GM19239 (cell line): Measurements from ENCODE around the gene ASNS.
"Not testable (repeated sequence)": the region's sequence is repeated elsewhere in the genome, so short reads cannot be mapped to it uniquely, and the experiment has no call there.

Experiments used
- DNase-seq: peaks from one replicate; pipeline ENCODE4 v3.0.0; 2011; ENCODE audit warnings: low spot score; ENCODE audit not compliant: insufficient read length
- FAIRE-seq: peaks from 2 replicates; lab custom pipeline; 2011; peaks lifted over from hg19 to GRCh38; lab: Jason Lieb, UNC

The ASNS gene, protein sequence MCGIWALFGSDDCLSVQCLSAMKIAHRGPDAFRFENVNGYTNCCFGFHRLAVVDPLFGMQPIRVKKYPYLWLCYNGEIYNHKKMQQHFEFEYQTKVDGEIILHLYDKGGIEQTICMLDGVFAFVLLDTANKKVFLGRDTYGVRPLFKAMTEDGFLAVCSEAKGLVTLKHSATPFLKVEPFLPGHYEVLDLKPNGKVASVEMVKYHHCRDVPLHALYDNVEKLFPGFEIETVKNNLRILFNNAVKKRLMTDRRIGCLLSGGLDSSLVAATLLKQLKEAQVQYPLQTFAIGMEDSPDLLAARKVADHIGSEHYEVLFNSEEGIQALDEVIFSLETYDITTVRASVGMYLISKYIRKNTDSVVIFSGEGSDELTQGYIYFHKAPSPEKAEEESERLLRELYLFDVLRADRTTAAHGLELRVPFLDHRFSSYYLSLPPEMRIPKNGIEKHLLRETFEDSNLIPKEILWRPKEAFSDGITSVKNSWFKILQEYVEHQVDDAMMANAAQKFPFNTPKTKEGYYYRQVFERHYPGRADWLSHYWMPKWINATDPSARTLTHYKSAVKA

GRCh38 chr7:97872025-97872669 lies at the start of gene ASNS:
Gene ASNS, minus strand, starts transcription at chr7:97872408. Its CDS starts 3,252 bp downstream, at chr7:97869156.
- peak; percentile 71 for DNase-seq
- peak; percentile 58 for FAIRE-seq

DNA sequence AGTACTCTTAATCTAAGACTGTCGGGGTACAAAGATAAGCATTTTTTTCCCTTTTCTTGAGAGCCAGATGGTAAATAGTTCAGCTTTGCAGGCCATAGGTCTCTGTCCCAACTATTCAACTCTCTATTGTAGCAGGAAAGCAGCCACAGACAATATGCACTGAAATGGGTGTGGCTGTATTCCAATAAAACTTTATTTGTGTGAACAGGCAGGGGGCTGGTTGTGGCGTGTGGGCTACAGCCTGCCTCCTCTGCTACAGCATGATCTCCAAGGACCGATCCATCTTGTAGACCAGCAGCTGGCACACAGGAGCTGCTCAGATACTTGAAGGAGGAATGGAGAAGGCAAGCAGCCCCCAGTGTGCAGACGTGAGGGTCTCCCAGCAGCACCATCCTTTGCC lies 49.0 kb upstream of the ASNS start:
- DNase-seq, FAIRE-seq: not testable (repeated sequence)

DNA sequence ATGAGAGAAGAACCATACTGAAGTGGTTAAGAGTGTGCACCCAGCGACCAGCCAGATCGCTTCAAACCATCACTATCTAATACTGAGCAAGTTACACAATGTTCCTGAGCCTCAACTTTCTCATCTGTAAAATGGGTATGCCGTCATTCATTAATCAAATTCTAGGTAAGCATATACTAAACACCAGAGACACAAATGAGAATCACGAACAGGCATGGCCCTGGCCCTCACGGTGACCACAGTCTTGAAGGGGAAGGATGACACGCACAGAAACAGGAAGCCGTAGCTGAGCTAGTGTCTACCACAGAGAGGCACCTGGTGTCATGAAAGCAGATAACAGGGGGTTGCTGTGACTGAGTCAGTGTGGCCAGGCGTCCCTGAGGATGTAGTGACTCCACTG lies 43.1 kb upstream of the ASNS start:
- not testable (repeated sequence) for FAIRE-seq, DNase-seq

- not testable (repeated sequence) for DNase-seq, FAIRE-seq
Measured at GRCh38 chr7:97912294-97912693, 40.1 kb upstream of the ASNS start.

DNA sequence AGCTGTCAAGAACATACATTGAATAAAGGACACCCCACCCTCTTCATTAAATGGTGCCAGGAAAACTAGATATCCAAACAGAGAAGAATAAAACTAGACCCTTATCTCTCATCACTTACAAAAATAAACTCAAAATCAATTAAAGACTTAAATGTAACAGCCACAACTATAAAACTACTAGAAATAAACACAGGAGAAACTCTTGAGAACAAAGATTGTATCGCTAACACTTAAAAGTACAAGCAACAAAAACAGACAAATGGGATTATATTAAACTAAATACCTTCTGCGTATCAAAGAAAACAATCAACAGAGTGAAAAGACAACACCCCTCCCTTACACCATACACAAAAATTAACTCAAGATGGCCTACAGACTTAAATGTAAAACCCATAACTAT lies 24.7 kb upstream of the ASNS start:
- FAIRE-seq, DNase-seq: not testable (repeated sequence)

GRCh38 chr7:97891721-97892120 lies 19.5 kb upstream of the ASNS start:
- DNase-seq, FAIRE-seq: not testable (repeated sequence)

- not testable (repeated sequence) for FAIRE-seq, DNase-seq
Measured at GRCh38 chr7:97879527-97879926, 7.3 kb upstream of the ASNS start.

GRCh38 chr7:97874894-97875293 lies 2.7 kb upstream of the ASNS start:
- DNase-seq, FAIRE-seq: not testable (repeated sequence)

- no peak for DNase-seq
- FAIRE-seq, result no peak
Measured at GRCh38 chr7:97873606-97874005, 1.4 kb upstream of the ASNS start.

- FAIRE-seq (no peak), DNase-seq (peak; percentile 6)
Measured at GRCh38 chr7:97871659-97872024, 566 bp downstream of the ASNS start.

- FAIRE-seq (no peak), DNase-seq (no peak)
Measured at GRCh38 chr7:97868788-97869187, 3.4 kb downstream of the ASNS start.

GRCh38 chr7:97868314-97868713 lies 3.9 kb downstream of the ASNS start:
- DNase-seq (no peak), FAIRE-seq (no peak)

GRCh38 chr7:97865104-97865503 lies 7.1 kb downstream of the ASNS start:
- no peak for FAIRE-seq
- no peak for DNase-seq

GRCh38 chr7:97859606-97860204 lies 12.5 kb downstream of the ASNS start:
- FAIRE-seq, result no peak

DNA sequence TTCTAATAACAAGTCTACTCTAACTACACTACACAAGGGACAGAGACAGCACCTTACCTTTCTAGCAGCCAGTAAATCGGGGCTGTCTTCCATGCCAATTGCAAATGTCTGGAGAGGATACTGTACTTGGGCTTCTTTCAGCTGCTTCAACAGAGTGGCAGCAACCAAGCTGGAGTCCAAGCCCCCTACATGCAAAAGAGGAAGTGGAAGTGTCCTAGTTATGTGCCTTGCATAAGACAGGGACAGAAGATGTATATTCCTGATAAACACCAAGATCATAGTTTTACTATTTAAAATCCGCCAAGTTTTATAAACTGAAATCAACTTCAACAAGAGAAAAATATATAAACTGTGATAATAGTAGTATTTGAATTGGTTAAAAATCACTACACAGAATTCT lies 14.0 kb downstream of the ASNS start:
- DNase-seq, result no peak

More at GRCh38 chr7:97859606-97860204, 12.5 kb downstream of the ASNS start:
- DNase-seq, result no peak

DNA sequence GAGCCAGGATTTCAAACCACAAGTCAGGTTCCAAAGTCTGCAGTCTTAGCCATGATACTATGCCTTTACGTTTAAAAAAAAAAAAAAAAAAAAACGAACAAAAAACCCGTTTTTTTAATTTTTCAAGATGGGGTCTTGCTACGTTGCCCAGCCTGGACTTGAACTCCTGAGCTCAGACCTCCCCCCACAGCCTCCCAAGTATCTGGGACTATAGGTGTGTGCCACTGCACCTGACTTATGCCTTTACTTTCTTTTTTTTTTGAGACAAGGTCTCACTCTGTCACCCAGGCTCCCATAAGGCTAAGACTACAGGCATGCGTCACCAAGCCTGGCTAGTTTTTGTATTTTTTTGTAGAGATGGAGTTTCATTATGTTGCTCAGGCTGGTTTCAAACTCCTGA lies 14.7 kb downstream of the ASNS start:
- no peak for FAIRE-seq

More for the DNA sequence above, 14.0 kb downstream of the ASNS start:
- FAIRE-seq, result no peak

DNA sequence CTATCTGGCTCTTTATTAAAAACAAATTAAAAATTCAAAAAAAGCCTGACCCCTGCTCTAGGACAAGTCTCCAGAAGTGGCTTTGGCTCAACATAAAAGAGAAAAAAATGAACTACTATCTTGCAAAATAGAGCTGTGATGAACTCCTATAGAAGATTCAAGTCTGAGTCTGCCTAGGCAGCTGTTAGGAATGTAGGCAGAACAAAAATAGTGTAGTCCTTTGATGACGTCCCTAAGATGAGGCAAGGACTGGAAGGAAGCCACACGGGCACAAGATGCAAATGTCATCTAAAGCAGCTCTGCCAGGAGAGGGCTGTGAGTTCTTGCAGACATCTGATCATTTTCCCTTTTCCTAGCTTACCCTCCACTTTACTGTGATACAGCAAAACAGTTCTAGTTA lies 20.5 kb downstream of the ASNS start:
- DNase-seq, result no peak
- no peak for FAIRE-seq

More for the DNA sequence above, 14.7 kb downstream of the ASNS start:
- DNase-seq, result no peak

DNA sequence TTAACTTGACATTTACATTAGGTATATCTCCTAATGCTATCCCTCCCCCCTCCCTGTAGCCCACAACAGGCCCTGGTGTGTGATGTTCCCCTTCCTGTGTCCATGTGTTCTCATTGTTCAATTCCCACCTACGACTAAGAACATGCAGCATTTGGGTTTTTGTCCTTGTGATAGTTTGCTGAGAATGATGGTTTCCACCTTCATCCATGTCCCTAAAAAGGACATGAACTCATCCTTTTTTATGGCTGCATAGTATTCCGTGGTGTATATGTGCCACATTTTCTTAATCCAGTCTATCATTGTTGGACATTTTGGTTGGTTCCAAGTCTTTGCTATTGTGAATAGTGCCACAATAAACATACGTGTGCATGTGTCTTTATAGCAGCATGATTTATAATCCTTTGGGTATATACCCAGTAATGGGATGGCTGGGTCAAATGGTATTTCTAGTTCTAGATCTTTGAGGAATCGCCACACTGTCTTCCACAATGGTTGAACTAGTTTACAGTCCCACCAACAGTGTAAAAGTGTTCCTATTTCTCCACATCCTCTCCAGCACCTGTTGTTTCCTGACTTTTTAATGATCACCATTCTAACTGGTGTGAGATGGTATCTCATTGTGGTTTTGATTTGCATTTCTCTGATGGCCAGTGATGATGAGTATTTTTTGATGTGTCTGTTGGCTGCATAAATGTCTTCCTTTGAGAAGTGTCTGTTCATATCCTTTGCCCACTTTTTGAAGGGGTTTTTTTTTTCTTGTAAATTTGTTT lies 21.8 kb downstream of the ASNS start:
- not testable (repeated sequence) for FAIRE-seq, DNase-seq

DNA sequence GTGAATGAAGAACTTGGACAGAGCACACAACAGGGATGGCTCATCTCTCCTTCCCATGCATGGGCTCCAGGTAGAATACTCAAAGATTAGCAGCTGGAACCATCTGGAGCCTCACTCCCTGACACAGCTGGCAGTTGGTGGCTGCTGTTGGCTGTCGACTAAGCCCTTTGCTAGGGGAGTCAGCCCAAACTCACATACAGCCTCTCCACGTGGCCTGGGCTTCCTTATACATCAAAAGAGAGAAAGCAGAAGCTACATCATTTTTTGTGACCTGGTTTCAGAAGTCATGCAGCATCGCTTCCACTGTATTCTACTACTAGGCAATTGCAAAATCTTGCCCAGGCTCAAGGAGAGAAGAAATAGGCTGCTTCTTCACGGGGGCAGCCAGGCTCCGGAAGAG lies 24.4 kb downstream of the ASNS start:
- FAIRE-seq (no peak), DNase-seq (no peak)

GRCh38 chr7:97846945-97847344 lies 25.3 kb downstream of the ASNS start:
- DNase-seq (no peak), FAIRE-seq (no peak)
